Occipital lobe (tissue), 2 donors: ENCODE results near the gene MAGEC1. TPM values are rescaled to one million over a fixed set of nuclear protein-coding genes. Genes with fewer than 3 reads are reported as not detected.
"Not testable (repeated sequence)": the region's sequence is repeated elsewhere in the genome, so short reads cannot be mapped to it uniquely, and the experiment has no call there.

Experiments used
- DNase-seq: peaks from one replicate; lab custom pipeline; 2025; lab: John Stamatoyannopoulos, UW
- total RNA-seq: library from RNA; depleted of rRNA; stranded (reverse); fragments of >200 nt; gene quantifications from one replicate; pipeline ENCODE4 v1.2.3, GENCODE V29; 2014

Gene MAGEC1, protein sequence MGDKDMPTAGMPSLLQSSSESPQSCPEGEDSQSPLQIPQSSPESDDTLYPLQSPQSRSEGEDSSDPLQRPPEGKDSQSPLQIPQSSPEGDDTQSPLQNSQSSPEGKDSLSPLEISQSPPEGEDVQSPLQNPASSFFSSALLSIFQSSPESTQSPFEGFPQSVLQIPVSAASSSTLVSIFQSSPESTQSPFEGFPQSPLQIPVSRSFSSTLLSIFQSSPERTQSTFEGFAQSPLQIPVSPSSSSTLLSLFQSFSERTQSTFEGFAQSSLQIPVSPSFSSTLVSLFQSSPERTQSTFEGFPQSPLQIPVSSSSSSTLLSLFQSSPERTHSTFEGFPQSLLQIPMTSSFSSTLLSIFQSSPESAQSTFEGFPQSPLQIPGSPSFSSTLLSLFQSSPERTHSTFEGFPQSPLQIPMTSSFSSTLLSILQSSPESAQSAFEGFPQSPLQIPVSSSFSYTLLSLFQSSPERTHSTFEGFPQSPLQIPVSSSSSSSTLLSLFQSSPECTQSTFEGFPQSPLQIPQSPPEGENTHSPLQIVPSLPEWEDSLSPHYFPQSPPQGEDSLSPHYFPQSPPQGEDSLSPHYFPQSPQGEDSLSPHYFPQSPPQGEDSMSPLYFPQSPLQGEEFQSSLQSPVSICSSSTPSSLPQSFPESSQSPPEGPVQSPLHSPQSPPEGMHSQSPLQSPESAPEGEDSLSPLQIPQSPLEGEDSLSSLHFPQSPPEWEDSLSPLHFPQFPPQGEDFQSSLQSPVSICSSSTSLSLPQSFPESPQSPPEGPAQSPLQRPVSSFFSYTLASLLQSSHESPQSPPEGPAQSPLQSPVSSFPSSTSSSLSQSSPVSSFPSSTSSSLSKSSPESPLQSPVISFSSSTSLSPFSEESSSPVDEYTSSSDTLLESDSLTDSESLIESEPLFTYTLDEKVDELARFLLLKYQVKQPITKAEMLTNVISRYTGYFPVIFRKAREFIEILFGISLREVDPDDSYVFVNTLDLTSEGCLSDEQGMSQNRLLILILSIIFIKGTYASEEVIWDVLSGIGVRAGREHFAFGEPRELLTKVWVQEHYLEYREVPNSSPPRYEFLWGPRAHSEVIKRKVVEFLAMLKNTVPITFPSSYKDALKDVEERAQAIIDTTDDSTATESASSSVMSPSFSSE
- total RNA-seq, result not detected

DNA sequence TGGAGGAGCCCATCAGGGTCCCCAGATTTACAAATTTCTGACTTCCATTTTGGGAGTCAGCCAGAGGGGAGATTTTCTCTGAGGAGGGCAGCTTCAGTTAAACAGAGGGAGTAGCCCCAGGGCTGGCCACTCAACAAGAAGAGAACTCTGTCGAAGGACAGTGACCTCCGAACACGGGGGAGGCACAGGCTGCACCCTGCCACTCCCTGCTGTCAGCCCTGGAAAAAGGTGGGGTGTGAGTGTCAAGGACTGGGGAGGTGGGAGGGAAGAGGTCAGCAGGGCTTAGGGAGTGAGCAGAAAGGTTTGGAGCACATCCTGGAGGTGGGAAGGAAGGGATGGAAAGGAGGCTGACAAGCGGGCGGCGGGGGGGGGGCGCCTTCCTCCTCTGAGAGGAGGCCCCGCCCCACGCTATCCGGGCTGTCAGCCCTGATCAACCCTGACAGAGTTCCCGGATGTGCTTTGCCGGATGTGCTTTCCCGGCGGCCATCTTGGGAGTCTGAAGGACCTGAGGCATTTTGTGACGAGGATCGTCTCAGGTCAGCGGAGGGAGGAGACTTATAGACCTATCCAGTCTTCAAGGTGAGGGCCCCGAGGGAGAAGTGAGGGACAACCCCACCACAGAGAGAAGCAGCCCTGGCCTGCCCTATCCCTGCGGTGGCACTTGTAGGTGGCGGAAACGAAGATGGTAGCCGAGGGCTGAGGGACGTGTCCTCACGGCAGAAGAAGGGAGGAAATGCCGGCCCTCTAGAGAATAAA, at the start of gene MAGEC1:
Gene MAGEC1 (plus strand): TSS at position 495 of the 756 bp plus-strand sequence. CDS start 1,179 bp downstream, outside the sequence.
- DNase-seq, result no peak

DNA sequence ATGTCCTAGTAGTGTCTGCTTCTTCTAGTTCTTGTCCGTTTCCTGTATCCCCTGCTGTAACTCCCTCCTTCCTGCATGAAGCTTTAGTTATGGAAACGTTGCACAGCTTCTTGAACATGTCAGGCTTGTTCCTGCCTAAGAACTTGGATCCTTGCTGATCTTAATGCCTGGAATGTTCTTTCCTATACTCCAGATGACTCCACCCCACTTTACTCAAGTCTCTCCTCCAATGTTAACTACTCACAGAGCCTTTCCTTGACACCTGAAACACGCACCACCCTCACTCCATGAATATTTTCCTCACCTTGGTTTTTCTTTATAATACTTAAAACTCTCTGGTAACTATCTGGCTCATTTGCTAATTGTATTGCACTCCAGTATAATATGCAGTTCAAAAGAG, 46.2 kb upstream of the MAGEC1 start:
- no peak for DNase-seq

DNA sequence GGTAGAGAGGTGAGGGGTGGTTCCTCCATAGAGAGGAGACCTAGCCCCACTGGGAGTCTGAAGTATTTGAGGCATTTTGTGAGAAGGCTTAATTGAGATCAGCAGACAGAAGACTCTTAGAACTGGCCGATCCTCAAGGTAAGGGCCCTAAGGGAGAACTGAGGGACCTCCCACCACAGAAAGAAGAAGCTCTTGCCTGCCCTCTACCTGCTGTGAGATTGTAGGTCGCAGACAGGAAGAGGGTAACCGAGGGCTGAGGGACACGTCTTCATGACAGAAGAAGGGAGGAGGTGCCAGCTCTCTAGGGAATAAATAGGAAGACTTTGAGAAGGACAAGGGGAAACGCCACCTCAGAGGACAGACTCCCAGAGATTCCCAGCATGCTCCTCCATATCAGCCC, 24.1 kb upstream of the MAGEC1 start:
- DNase-seq, result no peak

DNA sequence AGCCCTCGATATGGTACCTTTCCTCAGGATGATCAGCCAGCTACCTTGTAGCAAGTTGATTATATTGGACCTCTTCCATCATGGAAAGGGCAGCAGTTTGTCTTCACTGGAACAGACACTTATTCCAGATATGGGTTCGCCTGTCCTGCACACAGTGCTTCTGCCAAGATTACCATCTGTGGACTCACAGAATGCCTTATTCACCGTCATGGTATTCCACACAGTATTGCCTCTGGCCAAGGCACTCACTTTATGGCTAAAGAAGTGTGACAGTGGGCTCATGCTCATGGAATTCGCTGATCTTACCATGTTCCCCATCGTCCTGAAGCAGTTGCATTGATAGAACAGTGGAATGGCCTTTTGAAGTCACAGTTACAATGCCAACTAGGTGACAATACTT, 14.9 kb upstream of the MAGEC1 start:
- DNase-seq, result not testable (repeated sequence)

DNA sequence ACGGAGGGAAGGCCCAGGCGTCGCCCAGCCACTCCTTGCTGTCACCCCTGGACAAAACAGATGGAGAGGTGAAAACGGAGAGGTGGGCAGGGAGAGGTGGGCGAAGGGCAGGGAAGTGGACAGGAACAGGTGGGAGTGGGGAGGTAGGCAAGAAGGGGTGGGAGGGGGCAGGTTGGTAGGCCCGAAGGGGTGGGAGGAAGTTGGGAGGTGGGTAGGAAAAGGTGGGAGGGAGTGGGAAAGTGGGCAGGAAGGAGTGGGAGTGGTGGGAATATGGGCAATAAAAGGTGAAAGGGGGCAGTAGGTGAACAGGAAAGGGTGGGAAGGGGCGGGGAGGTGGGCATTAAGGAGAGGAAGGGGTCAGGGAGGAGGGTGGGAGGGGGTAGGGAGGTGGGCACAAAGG, 9.0 kb upstream of the MAGEC1 start:
- DNase-seq, result no peak

DNA sequence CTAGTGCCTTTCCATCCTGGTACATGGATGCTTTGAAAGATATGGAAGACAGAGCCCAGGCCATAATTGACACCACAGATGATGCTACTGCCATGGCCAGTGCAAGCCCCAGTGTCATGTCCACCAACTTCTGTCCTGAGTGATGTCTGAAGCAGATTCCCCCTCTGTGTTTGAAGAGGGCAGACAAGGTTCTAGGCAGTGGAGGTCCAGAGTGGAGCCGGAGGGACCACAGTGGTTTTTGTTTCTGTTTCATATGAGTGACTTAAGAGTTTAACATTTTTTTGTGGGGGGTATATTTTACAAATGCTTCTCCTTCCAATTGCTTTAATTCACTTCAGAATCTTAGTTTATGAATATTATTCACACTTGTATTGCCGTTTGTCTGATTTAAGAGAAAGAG, 6.0 kb upstream of the MAGEC1 start:
- no peak for DNase-seq

DNA sequence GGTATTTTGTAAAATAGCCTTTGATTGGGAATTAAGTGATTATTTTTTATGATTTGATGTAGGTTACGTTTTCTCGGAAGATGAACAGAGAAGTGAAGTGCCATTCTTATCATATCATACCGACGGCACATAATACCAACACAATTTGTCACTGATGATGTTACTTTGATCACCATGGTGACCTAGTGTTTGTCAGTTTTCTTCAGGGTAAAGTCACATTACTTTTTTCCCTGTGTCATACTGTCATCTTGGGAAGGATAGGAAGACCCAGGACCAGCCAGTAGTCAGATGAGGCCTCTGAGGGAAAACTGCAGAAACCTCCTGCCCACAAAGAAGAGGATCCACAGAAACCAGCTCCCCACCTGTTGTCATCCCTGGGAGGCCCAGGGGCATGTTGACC, 1.3 kb upstream of the MAGEC1 start:
- no peak for DNase-seq

DNA sequence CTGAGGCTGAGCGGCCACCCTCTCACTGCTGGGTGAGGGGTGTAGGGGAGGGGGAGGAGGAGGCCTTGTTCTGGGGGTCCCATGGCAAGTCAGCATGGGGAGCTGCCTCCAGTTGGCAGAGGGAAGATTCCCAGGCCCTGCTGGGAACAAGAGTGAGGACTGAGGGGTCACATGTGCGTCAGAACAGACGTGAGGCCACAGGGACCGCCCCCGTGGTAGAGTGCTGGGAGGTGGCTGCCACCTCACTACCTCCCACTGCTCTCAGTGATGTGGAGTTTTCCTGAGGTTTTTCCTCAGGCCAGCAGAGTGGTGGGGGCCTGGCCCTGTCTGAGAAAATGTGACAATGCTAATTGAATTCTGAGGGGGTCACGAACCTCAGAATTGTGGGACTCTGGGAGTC, 568 bp downstream of the MAGEC1 start:
- DNase-seq, result no peak

DNA sequence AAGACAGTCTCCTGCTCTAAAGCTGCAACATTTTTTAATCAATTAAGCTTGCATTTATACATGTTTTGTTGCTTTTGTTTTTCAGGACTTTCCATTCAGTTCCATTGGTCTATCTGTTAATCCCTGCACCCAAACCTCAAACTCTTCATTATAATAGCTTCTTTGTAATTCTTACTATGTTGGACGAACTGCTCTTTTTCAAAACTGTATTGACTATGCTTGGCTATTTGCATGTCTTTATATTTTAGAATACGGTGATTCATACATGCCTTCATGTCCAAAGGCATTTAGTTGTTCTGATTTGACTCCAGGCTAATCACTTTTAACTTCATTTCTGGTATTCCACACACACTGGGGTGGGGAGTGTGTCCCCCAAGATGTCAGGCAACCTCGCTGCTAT, 14.1 kb downstream of the MAGEC1 start:
- no peak for DNase-seq

DNA sequence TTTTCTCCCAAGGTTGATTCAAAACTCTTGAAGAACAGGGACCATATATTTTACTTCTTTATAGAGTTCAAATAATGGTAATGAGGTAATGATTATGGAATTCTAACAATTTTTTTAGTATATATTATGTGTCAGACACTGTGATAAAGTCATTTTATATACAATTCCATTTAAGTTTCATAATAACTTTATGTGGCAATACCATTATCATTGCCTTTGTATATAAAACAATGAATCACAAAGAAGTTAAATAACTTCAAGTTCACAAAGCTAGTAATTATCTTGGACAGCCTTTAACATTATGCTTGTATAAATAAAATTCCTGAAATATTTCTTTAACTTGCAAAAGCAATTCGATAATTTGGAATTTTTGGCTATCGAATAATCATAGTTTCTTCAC, 20.6 kb downstream of the MAGEC1 start:
- no peak for DNase-seq

DNA sequence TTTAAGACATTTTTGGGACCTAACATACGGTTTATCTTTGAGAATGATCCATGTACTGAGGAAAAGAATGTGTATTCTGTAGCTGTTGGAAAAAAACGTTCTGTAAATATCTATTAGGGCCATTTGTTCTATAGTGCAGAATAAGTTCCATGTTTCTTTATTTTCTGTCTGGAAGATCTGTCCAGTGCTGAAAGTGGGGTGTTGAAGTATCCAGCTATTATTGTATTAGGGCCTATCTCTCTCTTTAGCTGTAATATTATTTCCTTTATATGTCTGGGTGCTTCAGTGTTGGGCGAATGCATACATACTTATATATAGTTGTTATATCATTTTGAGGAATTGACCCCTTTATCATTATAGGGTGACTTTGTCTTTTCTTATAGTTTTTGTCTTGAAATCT, 24.7 kb downstream of the MAGEC1 start:
- no peak for DNase-seq

DNA sequence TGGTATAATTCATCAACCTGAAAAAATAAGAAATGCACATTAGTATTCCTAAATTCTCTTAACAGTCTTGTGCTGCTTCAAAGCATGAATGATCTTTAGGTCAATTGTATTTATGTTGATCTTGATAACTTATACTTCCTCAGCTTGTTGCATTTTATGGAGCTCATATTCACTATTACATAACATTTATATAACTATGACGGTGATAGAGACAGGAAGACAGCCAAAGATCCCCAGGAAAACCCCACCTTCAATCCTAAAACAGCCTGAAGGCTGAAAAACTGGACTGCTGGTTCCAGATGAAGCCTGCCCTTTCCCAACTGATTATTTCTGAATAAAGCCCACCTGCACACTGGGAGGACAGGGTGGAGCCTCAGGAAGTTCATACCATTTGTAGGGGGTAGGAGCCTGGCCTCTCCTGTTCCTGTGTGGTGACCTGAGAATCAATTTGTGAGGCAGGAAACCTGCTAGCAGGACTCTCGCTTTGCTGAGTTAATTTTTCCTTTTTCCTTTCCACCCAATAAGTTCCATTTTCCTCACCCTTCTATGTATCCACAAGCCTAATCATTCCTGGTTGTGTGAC, 30.5 kb downstream of the MAGEC1 start:
- DNase-seq, result no peak

DNA sequence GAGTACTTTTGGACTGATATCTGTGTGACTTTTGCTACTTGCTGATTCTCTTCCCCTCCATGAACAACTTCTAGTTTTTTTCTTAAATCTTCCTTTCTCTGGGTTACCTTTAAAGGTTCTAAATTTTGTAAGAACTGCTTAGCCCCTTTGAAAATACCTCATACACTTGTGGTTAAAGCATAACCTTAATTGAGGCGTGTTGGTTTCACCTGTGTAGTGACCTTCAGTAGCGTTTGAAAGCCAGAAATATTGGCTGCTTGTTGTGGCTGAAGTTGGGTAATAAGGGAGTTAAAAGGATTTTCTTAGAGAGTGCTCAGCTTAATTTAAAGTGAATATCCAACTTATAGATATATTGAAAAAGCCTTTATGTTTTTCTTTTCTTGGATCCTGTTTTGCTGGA, 32.0 kb downstream of the MAGEC1 start:
- no peak for DNase-seq

DNA sequence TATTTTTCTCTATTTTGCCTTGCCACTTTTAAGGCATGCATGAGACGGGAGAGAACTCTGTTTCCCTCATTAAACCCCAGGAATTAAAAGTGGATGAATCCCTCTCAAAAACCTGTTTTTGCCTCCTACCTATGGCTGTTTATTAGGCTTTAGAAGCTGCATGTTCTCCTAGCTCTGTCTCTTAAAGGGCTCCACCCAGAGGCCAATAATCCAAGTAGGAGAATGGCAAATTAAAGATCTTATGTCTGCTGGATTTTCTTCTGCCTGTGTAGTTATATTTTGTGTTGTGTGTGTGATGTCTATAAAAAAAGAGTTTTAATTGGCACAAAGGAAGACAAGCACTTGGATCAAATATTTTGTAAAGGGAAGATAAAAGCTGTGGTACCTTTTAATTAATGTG, 32.4 kb downstream of the MAGEC1 start:
- DNase-seq, result no peak

DNA sequence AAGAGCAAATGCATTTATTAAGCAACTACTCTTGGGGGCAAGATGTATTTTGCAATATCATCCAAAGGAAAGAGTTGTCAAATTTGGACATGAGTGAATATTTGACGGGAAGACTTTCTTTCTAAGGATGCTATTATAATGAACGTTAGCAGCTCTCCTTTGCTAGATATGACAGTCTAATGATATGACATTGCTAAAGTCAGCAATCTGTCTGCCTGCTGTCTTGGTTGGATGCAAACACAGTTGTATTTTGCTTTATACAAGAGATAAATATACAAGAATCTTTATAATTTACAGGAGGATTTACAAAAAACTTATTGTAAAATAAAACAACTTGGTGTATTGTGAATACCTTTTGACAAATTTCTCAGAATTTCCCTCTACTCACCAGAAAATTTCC, 37.5 kb downstream of the MAGEC1 start:
- DNase-seq, result no peak

DNA sequence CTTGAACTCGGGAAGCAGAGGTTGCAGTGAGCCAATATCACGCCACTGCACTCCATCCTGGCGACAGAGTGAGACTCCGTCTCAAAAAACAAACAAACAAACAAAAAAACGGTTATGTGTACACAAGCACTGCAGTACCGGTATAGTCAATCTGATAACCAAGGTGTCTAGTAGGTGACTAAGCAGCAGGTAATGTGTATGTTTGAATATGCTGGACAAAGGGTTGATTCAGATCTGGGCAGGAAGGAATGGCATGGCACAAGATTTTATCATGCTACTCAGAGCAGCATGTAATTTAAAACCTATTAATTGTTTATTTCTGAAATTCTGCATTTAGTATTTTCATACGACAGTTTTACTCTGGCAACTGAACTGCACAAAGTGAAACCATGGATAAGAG, 41.7 kb downstream of the MAGEC1 start:
- no peak for DNase-seq

DNA sequence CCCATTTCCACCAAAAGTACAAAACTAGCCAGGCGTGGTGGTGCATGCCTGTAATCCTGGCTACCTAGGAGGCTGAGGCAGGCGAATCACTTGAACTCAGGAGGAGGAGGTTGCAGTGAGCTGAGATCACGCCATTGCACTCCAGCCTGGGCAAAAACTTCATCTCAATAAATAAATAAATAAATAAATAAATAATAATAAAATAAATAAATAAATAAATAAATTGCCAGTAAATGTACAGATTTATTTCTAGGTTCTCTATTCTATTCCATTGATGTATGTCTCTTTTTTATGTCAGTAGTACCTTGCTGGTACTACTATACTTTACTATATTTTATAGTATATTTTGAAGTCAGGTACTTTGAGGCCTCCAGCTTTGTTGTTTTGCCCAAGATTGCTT, 43.7 kb downstream of the MAGEC1 start:
- no peak for DNase-seq

DNA sequence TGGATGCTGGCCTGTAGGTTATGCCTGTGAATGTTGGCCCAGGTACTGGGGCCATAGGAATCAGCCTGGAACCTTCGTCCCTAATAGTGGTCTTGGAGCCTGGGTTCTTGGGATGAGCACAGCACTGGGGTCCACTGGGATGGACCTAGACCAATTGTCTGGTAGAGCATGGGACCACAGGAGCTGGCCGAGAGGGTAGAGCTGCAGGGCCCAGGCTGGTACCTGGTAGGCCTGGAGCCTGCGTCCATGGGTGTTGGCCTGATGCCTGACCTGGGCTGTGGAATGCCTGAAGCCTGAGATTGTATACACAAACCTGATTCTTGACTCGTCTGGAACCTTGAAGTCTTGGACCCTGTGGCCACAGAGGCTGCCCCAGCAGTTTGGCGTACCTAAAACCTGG, 48.9 kb downstream of the MAGEC1 start:
- DNase-seq, result no peak

DNA sequence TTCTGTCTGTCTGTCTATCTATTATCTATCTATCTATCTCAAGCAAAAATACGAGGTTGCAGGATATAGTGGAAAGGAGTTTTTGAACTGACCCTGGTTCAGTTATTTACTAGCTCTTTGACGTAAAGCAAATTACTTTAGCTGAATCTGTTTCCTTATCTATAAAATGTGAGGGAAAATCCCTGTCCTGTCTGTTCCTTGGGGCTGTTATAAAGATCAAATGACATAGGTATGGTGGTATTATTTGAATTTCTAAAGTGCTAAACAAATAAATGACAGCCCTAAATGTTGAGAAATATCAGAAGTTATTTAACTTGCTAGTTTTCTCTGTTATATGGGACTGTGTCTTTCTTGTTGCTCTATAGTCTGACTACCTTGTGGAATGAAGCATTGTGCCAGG, 55.0 kb downstream of the MAGEC1 start:
- DNase-seq, result no peak
